B cell (primary cell): ENCODE results near the gene GCDH. TPM values are rescaled to one million over a fixed set of nuclear protein-coding genes. Genes with fewer than 3 reads are reported as not detected.

Experiments used
- ATAC-seq: fragments of 200-7000 bp; cut with Tn5 transposase; one replicate; pipeline ENCODE4 v1.10.0; 2021; ENCODE audit warnings: low read depth, mild to moderate bottlenecking, moderate number of reproducible peaks, moderate library complexity
- CTCF ChIA-PET: fragments of 350-600 bp; sonication (Branson Sonifier 250); formaldehyde crosslinking; loops from one replicate; lab custom pipeline; 2021; ENCODE audit warnings: antibody characterized with exemption, inconsistent platforms; lab: Charles Lee
- POLR2A ChIA-PET: fragments of 350-600 bp; sonication (Branson Sonifier 250); formaldehyde crosslinking; loops from one replicate; lab custom pipeline; 2021; ENCODE audit warnings: antibody characterized with exemption; lab: Charles Lee
- DNase-seq: peaks from one replicate; pipeline ENCODE4 v3.0.0; 2013
- H2AFZ ChIP-seq: 2 replicates; pipeline ENCODE4 v1.6.1; 2012; ENCODE audit warnings: mild to moderate bottlenecking, low read depth, low read length; ENCODE audit not compliant: insufficient read depth, poor library complexity, severe bottlenecking
- H3K27ac ChIP-seq, 2 donors: 1 replicate in 1 of 2; 2 replicates in 1 of 2; pipeline ENCODE4 v1.5.1; 2012 to 2013; ENCODE audit warnings: low read length in 2 of 2, mild to moderate bottlenecking in 2 of 2, moderate library complexity in 1 of 2
- H3K27me3 ChIP-seq, 4 experiments: fragments of 200-600 bp in 1 of 4; sonication (generic) in 1 of 4; replicated peaks in 1 of 4; 1 replicate in 2 of 4; 2 replicates in 2 of 4; pipeline versions ENCODE4 v1.6.1 to v1.7.0; 2013 to 2016; ENCODE audit warnings: low read length in 3 of 4, mild to moderate bottlenecking in 2 of 4, mixed read lengths in 1 of 4, moderate library complexity in 1 of 4; ENCODE audit not compliant: insufficient read depth in 4 of 4, control insufficient read depth in 3 of 4; ENCODE audit errors: control extremely low read depth in 1 of 4
- H3K36me3 ChIP-seq, 2 experiments: replicated peaks in 1 of 2; 1 replicate in 1 of 2; 2 replicates in 1 of 2; pipeline versions ENCODE4 v1.6.1 to v1.7.1; 2013; ENCODE audit warnings: low read length in 1 of 2; ENCODE audit not compliant: insufficient read depth in 2 of 2, control insufficient read depth in 1 of 2; ENCODE audit errors: control extremely low read depth in 1 of 2, extremely low read depth in 1 of 2
- H3K4me1 ChIP-seq, 2 donors: fragments of 200-600 bp in 1 of 2; sonication (generic) in 1 of 2; 1 replicate in 1 of 2; 2 replicates in 1 of 2; pipeline versions ENCODE4 v1.5.1 to v1.6.1; 2013 to 2017; ENCODE audit warnings: low read length in 2 of 2; ENCODE audit not compliant: control insufficient read depth in 2 of 2, insufficient read depth in 2 of 2
- H3K4me2 ChIP-seq: replicated peaks from 2 replicates; pipeline ENCODE3; 2012; ENCODE audit warnings: mild to moderate bottlenecking, low read depth, low read length; ENCODE audit not compliant: poor library complexity, severe bottlenecking
- H3K4me3 ChIP-seq, 5 experiments: fragments of 200-600 bp in 1 of 5; sonication (generic) in 1 of 5; 1 replicate in 3 of 5; 2 replicates in 2 of 5; pipeline versions ENCODE4 v1.5.1 to v1.7.0; 2011 to 2016; ENCODE audit warnings: low read length in 4 of 5, mild to moderate bottlenecking in 4 of 5, low read depth in 2 of 5, control low read depth in 1 of 5, moderate library complexity in 1 of 5; ENCODE audit not compliant: insufficient read depth in 1 of 5; ENCODE audit errors: control extremely low read depth in 1 of 5, extremely low read depth in 1 of 5
- H3K79me2 ChIP-seq: fragments of 200-600 bp; sonication (generic); one replicate; pipeline ENCODE4 v1.6.0; 2016; ENCODE audit warnings: low read length; ENCODE audit not compliant: control insufficient read depth, insufficient read depth
- H3K9ac ChIP-seq: fragments of 200-600 bp; sonication (generic); 2 replicates; pipeline ENCODE4 v1.6.1; 2017; ENCODE audit warnings: mild to moderate bottlenecking, low read length, moderate library complexity
- H3K9me3 ChIP-seq, 3 donors: one replicate each; pipeline versions ENCODE4 v1.6.1 to v1.7.1; 2013; ENCODE audit warnings: low read length in 2 of 3; ENCODE audit not compliant: control insufficient read depth in 2 of 3, insufficient read depth in 1 of 3; ENCODE audit errors: control extremely low read depth in 1 of 3
- H4K20me1 ChIP-seq: 2 replicates; pipeline ENCODE4 v1.6.0; 2012; ENCODE audit warnings: mild to moderate bottlenecking, low read length; ENCODE audit not compliant: insufficient read depth, control insufficient read depth, poor library complexity, severe bottlenecking
- H3K27ac Mint-ChIP-seq: one replicate; pipeline ENCODE4 v1.8.0; 2021; ENCODE audit warnings: mixed read lengths
- H3K27me3 Mint-ChIP-seq: one replicate; pipeline ENCODE4 v1.8.0; 2021; ENCODE audit warnings: mixed read lengths
- H3K4me1 Mint-ChIP-seq: one replicate; pipeline ENCODE4 v1.8.0; 2021; ENCODE audit warnings: mixed read lengths
- H3K4me3 Mint-ChIP-seq: one replicate; pipeline ENCODE4 v1.8.0; 2021; ENCODE audit warnings: mixed read lengths
- H3K9me3 Mint-ChIP-seq: one replicate; pipeline ENCODE4 v1.8.0; 2022; ENCODE audit warnings: mixed read lengths; ENCODE audit not compliant: insufficient read depth
- CTCF ChIP-seq: fragments of 200-600 bp; IDR thresholded peaks from one replicate; pipeline ENCODE4 v1.8.0; 2022; ENCODE audit warnings: antibody characterized with exemption, mild to moderate bottlenecking
- EZH2 ChIP-seq: IDR thresholded peaks from 2 replicates; pipeline ENCODE4 v1.6.1; 2012; ENCODE audit warnings: borderline replicate concordance, low read depth, mild to moderate bottlenecking, moderate library complexity, low read length; ENCODE audit not compliant: insufficient read depth, poor library complexity, severe bottlenecking
- WGBS: methylation state at CpG from one replicate; pipeline ENCODE4 v1.1.5; 2013; ENCODE audit warnings: missing lambda C conversion rate; ENCODE audit not compliant: insufficient coverage; 5-methylcytosine and 5-hydroxymethylcytosine counted together
- intact Hi-C: fragments of 100-400 bp; cut with micrococcal nuclease; formaldehyde crosslinking; loops from one replicate; pipeline ENCODE4 v1.10.0; 2022
- polyA minus RNA-seq: library from RNA; depleted of rRNA, polyadenylated mRNA; stranded (reverse); fragments of >200 nt; gene quantifications from 2 replicates; pipeline ENCODE4 v1.2.3, GENCODE V29; 2012
- polyA plus RNA-seq: library from polyadenylated mRNA; depleted of rRNA; stranded (reverse); fragments of >200 nt; gene quantifications from 2 replicates; pipeline ENCODE4 v1.2.3, GENCODE V29; 2012
- total RNA-seq, 2 donors: library from RNA; stranded (reverse); fragments of 120-200 nt in 1 of 2; gene quantifications; 1 replicate in 1 of 2; 2 replicates in 1 of 2; pipeline versions ENCODE4 v1.2.3 to v1.2.4, GENCODE V29; 2013 to 2022

The GCDH gene
- total RNA-seq, result 61.2 and 63.2 TPM in 2 replicates
- 22.7 TPM for total RNA-seq (2013)
- polyA plus RNA-seq, result 47.8 and 48.9 TPM in 2 replicates
- polyA minus RNA-seq, result 32.6 and 40.5 TPM in 2 replicates

- TF ChIP-seq CTCF, result no peak
- TF ChIP-seq EZH2, result no peak
- no peaks in the 10 kb centered on the region for H3K27me3 Mint-ChIP-seq
- H3K27ac ChIP-seq, result peak within 1 kb of the TSS; percentile 80 to 83
- peak within 1 kb of the TSS; percentile 99 for H3K4me3 Mint-ChIP-seq
- intact Hi-C loops, result loop anchor here (1.0 kb wide), 7 partner anchors 10 to 154 kb away; partner anchors contain the start of genes CALR, DNASE2, FARSA and GET3
- CTCF ChIA-PET, result interaction anchor here (0.6 to 2.6 kb wide), 14 partner anchors 10 to 387 kb away, joined by 3 to 16 read pairs (median 4); partner anchors contain the start of genes DNASE2, RNASEH2A, SYCE2 and TNPO2
- peaks cover 6% of the 10 kb centered on the region for H4K20me1 ChIP-seq
- peak; percentile 91 for ATAC-seq
- H3K4me1 ChIP-seq, result peaks cover 15 to 20% of the 10 kb centered on the region in 2 donors
- H3K9me3 Mint-ChIP-seq, result no peaks in the 10 kb centered on the region
- no peaks in the 10 kb centered on the region for H3K27me3 ChIP-seq
- H3K9ac ChIP-seq, result peak within 1 kb of the TSS; percentile 75
- peak within 1 kb of the TSS; percentile 95 for H3K27ac Mint-ChIP-seq
- WGBS, result under 1% methylated on average over 49 of the region's 49 CpGs
- peak within 1 kb of the TSS; percentile 51 to 92 (median 78) for H3K4me3 ChIP-seq
- no peaks in the 10 kb centered on the region for H3K9me3 ChIP-seq
- peak; percentile 98 for DNase-seq
- peak within 1 kb of the TSS; percentile 69 for H2AFZ ChIP-seq
- H3K4me1 Mint-ChIP-seq, result peaks cover 31% of the 10 kb centered on the region
- H3K36me3 ChIP-seq, result peaks cover 0 to 14% of the 10 kb centered on the region in 2 experiments
- POLR2A ChIA-PET, result interaction anchor here (0.6 to 2.3 kb wide), 14 partner anchors 8 to 558 kb away, joined by 3 to 10 read pairs (median 3); partner anchors contain the start of genes CALR, DNASE2, FARSA and GADD45GIP1
- H3K4me2 ChIP-seq, result peak within 1 kb of the TSS; percentile 98
- peaks cover 13% of the 10 kb centered on the region for H3K79me2 ChIP-seq
These were observed at the start of gene GCDH for GRCh38 chr19:12890787-12891552. TSS of gene GCDH (plus strand) at chr19:12891160. CDS start at chr19:12891305, 145 bp downstream.

- Histone ChIP-seq H3K36me3 (no peaks in the 10 kb centered on the region), H3K27ac (no peak overlapping the region), H3K27me3 (peaks cover 4 to 87% (median 38%) of the 10 kb centered on the region in 4 experiments), H3K4me3 (no peak overlapping the region), H4K20me1 (no peaks in the 10 kb centered on the region), H3K4me2 (no peak overlapping the region), H3K9me3 (peaks cover 0 to 20% (median 0%) of the 10 kb centered on the region in 3 donors), H3K79me2 (no peaks in the 10 kb centered on the region), H2AFZ (no peak overlapping the region), H3K4me1 (peaks cover 33 to 39% of the 10 kb centered on the region in 2 donors), H3K9ac (no peak overlapping the region)
- no peaks in the 10 kb centered on the region for H3K9me3 Mint-ChIP-seq
- 93% methylated on average over 18 of the region's 18 CpGs for WGBS
- H3K27ac Mint-ChIP-seq, result no peak overlapping the region
- CTCF ChIA-PET, result no interaction called here
- H3K27me3 Mint-ChIP-seq, result peaks cover 59% of the 10 kb centered on the region
- H3K4me1 Mint-ChIP-seq, result peaks cover 34% of the 10 kb centered on the region
- TF ChIP-seq EZH2, result no peak
- TF ChIP-seq CTCF, result no peak
- H3K4me3 Mint-ChIP-seq, result no peak overlapping the region
- ATAC-seq, result no peak
- intact Hi-C loops, result no loop called here
- DNase-seq, result no peak
- POLR2A ChIA-PET, result no interaction called here
These were observed 48.4 kb upstream of the GCDH start for GRCh38 chr19:12842511-12842910.
